Right kidney (tissue), 9 donors: ENCODE data around the gene HP1BP3.
A peak's percentile ranks its signal among the peaks of the same experiment; 100 is the strongest.
"Not testable (repeated sequence)": the region's sequence is repeated elsewhere in the genome, so short reads cannot be mapped to it uniquely, and the experiment has no call there.

Experiments used
- DNase-seq: peaks from one replicate; pipeline ENCODE4 v3.0.0-alpha.2; 2016
- long read RNA-seq, 8 donors: transcript quantifications; one replicate each; lab custom pipeline, GENCODE V29; 2026

Gene HP1BP3, protein sequence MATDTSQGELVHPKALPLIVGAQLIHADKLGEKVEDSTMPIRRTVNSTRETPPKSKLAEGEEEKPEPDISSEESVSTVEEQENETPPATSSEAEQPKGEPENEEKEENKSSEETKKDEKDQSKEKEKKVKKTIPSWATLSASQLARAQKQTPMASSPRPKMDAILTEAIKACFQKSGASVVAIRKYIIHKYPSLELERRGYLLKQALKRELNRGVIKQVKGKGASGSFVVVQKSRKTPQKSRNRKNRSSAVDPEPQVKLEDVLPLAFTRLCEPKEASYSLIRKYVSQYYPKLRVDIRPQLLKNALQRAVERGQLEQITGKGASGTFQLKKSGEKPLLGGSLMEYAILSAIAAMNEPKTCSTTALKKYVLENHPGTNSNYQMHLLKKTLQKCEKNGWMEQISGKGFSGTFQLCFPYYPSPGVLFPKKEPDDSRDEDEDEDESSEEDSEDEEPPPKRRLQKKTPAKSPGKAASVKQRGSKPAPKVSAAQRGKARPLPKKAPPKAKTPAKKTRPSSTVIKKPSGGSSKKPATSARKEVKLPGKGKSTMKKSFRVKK
- long read RNA-seq, donor 1, full-length matches to known transcripts, result 8 of 65 reads
- long read RNA-seq, donor 1, partial matches to known transcripts, result 49 of 65 reads
- long read RNA-seq, donor 1, other reads (novel, unspliced or antisense), result 8 of 65 reads
- long read RNA-seq, donor 2, partial matches to known transcripts, result 0 of 15 reads
- long read RNA-seq, donor 2, other reads (novel, unspliced or antisense), result 12 of 15 reads
- long read RNA-seq, donor 3, full-length matches to known transcripts, result 12 of 28 reads
- long read RNA-seq, donor 3, partial matches to known transcripts, result 5 of 28 reads
- long read RNA-seq, donor 3, other reads (novel, unspliced or antisense), result 11 of 28 reads
- long read RNA-seq, donor 4, full-length matches to known transcripts, result 24 of 73 reads
- long read RNA-seq, donor 4, partial matches to known transcripts, result 38 of 73 reads
- long read RNA-seq, donor 4, other reads (novel, unspliced or antisense), result 11 of 73 reads
- long read RNA-seq, donor 5, full-length matches to known transcripts, result 6 of 38 reads
- long read RNA-seq, donor 5, partial matches to known transcripts, result 5 of 38 reads
- long read RNA-seq, donor 5, other reads (novel, unspliced or antisense), result 27 of 38 reads
- long read RNA-seq, donor 6, full-length matches to known transcripts, result 10 of 35 reads
- long read RNA-seq, donor 6, partial matches to known transcripts, result 11 of 35 reads
- long read RNA-seq, donor 6, other reads (novel, unspliced or antisense), result 14 of 35 reads
- long read RNA-seq, donor 7, full-length matches to known transcripts, result 8 of 80 reads
- long read RNA-seq, donor 7, partial matches to known transcripts, result 63 of 80 reads
- long read RNA-seq, donor 7, other reads (novel, unspliced or antisense), result 9 of 80 reads
- long read RNA-seq, donor 8, full-length matches to known transcripts, result 6 of 25 reads
- long read RNA-seq, donor 8, partial matches to known transcripts, result 0 of 25 reads
- long read RNA-seq, donor 8, other reads (novel, unspliced or antisense), result 19 of 25 reads

DNA sequence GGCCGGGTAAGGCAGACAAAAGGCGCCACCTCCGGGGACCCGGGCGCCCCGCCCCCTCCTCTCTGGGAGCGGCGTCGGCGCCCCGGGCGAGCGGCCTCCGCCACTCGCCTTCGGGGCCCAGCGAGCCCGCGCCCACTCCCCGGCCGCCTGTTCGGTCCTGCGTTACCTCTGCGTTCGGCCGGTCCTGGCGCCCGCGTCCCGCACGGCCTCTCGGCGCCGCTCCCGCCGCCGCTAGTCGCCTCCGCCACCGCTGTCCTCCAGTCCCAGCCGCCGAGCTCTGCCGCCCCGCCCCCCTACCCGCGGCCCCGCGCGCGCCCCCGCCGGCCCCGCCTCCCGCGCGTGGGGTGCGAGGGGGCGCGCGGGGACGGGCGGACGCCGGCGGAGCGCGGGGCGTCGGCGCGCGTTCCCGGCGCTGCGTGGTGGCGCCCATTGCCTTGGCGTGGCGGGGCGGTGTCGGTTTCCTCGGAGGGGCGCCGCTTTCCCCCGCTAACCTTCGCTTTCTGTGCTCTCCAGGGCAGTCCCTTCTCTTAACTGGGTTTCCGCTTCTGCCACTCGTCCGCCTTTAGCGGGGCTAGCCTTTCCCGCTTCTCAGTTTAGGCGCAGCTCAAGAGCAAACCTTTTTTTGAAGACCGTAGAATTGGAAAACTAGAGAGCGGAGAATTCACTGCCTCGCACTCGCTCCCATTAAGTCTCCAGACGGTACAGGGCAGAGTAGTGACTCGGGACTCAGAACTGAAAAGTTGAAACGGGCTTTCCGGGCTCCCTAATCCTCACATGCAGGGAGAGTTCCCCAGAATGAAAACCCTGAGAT lies at the start of gene HP1BP3:
TSS of gene HP1BP3 (minus strand) at position 279 of the 811 bp plus-strand sequence. CDS start 6,867 bp downstream, outside the sequence.
- DNase-seq, result peak; percentile 86

- DNase-seq, result no peak
These were observed 49.1 kb upstream of the HP1BP3 start for GRCh38 chr1:20836230-20836629.

DNA sequence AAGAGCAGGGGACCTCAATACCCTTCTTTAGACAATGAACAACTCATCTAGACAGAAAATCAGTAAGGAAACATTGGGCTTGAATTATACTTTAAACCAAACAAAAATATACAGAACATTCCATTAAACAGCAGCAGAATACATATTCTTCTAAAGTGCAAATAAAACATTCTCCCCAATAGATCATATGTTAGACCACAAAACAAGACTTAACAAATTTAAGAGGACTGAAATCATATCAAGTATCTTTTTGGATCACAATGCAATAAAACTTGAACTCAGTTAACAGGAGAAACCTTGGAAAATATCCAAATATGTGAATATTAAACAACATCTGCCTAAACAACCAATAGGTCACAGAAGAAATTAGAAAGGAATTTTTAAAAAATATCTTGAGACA lies 47.7 kb upstream of the HP1BP3 start:
- no peak for DNase-seq

DNA sequence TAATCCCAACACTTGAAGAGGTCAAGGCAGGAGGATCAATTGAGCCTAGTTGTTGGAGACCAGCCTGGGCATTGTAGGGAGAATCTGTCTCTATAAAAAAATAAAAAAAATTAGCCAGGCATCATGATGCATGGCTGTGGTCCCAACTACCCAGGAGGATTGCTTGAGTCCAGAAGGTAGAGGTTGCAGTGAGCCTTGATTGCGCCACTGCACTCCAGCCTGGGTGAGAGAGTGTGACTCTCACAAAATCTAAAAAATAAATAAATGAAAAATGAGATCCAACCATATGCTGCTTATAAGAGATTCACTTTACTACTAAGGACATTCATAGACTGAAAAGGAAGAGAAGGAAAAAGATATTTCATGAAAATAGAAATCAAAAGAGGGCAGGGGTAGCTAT lies 47.1 kb upstream of the HP1BP3 start:
- DNase-seq, result no peak

DNA sequence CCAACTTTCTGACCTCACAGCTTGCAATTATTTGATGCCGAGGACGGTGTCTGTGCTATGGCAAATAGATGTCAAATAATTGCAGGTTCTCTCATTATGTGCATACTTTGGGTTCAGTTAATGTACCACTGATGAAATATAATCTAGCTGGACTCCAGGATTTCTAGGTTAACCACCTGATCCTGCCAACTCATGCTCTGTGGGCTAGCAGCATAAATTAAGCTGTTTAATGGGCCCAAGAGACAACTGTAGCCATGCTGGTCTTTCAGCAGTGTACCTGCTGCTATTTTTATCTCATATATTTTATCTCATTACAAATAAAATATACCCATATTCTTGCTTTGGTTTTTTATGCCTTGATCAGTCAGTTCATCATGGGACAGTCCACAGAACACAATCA lies 43.3 kb upstream of the HP1BP3 start:
- no peak for DNase-seq

DNA sequence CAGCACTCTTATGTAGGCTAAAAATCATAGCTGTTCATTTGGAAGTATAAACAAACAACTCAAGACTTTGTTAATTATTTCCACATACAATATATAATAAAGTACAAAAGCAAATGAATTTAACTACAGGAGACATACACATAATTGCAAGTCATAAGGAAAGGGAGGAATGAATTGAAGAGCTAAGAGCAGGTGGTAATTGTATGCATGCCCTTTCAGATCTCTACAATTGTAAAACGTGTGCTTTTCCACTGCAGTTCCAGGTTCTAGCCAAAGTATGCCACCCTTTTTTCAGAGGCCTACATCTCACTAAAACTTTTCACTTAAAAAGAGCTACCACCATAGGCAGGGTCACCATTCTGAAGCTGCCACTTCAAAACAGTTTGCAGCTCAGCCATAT lies 42.8 kb upstream of the HP1BP3 start:
- DNase-seq, result no peak

GRCh38 chr1:20829531-20829930 lies 42.4 kb upstream of the HP1BP3 start:
- DNase-seq, result no peak

- DNase-seq, result no peak
These were observed 36.7 kb upstream of the HP1BP3 start for GRCh38 chr1:20823845-20824244.

- DNase-seq, result no peak
These were observed 34.4 kb upstream of the HP1BP3 start for GRCh38 chr1:20821466-20821865.

- no peak for DNase-seq
These were observed 32.7 kb upstream of the HP1BP3 start for GRCh38 chr1:20819818-20820217.

- no peak for DNase-seq
These were observed 27.4 kb upstream of the HP1BP3 start for GRCh38 chr1:20814534-20814871.

GRCh38 chr1:20811916-20812315 lies 24.8 kb upstream of the HP1BP3 start:
- DNase-seq, result no peak

DNA sequence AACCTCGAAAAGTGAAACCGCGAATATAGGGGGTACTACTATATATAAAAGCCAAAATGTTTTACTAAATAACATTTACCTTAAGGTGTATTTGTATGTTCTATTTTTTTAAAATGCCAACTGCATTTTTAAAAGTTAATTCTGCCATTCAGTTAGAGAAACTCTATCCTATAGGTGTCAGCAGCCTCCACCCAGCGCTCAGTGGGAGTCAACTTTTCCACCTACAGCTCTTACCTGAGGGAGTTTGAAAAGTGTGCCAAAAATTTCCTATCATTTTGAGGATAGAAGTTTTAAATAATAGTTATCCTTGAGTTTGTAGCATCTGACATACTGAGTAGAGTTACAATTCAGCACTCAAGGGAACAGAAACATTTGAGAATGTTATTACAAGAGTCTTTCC lies 6.1 kb upstream of the HP1BP3 start:
- DNase-seq, result no peak

GRCh38 chr1:20792196-20792595 lies 5.1 kb upstream of the HP1BP3 start:
- no peak for DNase-seq

GRCh38 chr1:20790785-20791184 lies 3.7 kb upstream of the HP1BP3 start:
- no peak for DNase-seq

DNA sequence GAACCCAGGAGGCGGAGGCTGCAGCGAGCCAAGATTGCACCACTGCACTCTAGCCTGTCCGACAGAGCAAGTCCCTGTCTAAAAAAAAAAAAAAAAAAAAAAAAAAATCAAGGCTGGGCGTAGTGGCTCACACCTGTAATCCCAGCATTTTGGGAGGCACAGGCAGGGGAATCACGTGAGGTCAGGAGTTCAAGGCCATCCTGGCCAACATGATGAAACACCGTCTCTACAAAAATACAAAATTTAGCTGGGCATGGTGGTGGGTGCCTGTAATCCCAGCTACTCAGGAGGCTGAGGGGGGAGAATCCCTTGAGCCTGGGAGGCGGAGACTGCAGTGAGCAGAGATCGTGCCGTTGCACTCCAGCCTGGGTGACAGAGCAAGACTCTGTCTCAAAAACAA lies 2.5 kb upstream of the HP1BP3 start:
- DNase-seq, result not testable (repeated sequence)

- DNase-seq, result no peak
These were observed 1.0 kb upstream of the HP1BP3 start for GRCh38 chr1:20787840-20788795.

DNA sequence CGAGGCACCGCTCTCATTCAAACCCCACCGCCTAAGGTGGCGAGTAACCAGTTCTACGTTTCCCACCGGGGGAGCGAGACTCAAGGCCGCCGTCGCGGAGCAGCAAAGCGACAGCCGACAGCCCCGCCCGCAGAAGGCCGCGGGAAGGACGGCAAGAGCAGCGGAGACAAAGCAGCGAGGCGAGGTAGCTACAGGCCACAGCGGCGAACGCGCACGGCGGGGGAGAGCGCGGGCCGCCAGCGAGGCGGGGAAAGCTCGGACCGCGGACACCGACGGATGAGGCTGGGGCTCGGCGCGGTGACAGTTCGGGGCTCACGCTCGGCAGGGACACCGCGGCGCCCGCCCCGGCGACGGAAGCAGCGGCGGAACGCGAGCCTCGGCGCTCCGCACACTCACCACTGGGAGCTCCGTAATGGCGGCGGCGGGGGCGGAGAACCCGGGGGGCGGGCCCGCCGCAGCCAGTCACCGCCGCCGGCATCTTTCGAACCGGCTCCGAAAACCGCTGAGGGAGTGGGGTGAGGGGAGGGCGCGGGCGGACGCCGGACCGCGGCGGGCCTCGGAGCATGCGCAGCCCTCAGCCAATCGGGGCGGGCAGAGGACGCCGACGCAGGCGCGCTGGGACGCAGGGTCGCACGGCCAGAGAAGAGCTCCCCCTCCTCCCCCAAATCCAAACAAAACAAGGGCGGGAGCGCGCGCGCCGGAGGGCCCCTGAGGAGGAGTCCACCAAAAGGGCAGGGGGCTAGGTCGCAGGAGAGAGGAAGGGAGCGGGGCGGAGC lies 666 bp downstream of the HP1BP3 start:
- DNase-seq, result peak; percentile 99

- DNase-seq, result no peak
These were observed 1.2 kb downstream of the HP1BP3 start for GRCh38 chr1:20785907-20786252.
